Gastrocnemius medialis (tissue), 4 donors: ENCODE measurements around the gene KAZN. TPM values are rescaled to one million over a fixed set of nuclear protein-coding genes. Genes with fewer than 3 reads are reported as not detected.

Experiments
- ATAC-seq, 2 donors: fragments of 150-250 bp; one replicate each; pipeline ENCODE4 v1.9.1; 2016
- DNase-seq, 2 donors: peaks; one replicate each; pipeline ENCODE4 v3.0.0-alpha.2; 2019
- H3K27ac ChIP-seq, 4 donors: fragments of 200-600 bp; sonication (generic); 1 replicate in 1 of 4; 2 replicates in 3 of 4; pipeline ENCODE4 v1.5.1; 2016 to 2018; ENCODE audit warnings: mild to moderate bottlenecking in 2 of 4, moderate library complexity in 1 of 4
- H3K27me3 ChIP-seq, 3 donors: fragments of 200-600 bp; sonication (generic) in 2 of 3; 1 replicate in 1 of 3; 2 replicates in 2 of 3; pipeline versions ENCODE4 v1.5.1 to v1.6.0; 2016 to 2019; ENCODE audit warnings: mild to moderate bottlenecking in 1 of 3, moderate library complexity in 1 of 3
- H3K36me3 ChIP-seq, 2 donors: fragments of 200-600 bp; sonication (generic) in 1 of 2; one replicate each; pipeline ENCODE4 v1.5.1; 2017 to 2018
- H3K4me1 ChIP-seq, 2 donors: fragments of 200-600 bp; sonication (generic) in 1 of 2; one replicate each; pipeline ENCODE4 v1.5.1; 2016 to 2017; ENCODE audit warnings: mild to moderate bottlenecking in 2 of 2
- H3K4me3 ChIP-seq, 4 donors: fragments of 200-600 bp; sonication (generic) in 3 of 4; 1 replicate in 1 of 4; 2 replicates in 3 of 4; pipeline ENCODE4 v1.5.1; 2016 to 2019; ENCODE audit warnings: mild to moderate bottlenecking in 2 of 4
- H3K9me3 ChIP-seq, 3 donors: fragments of 200-600 bp; sonication (generic) in 2 of 3; 1 replicate in 1 of 3; 2 replicates in 2 of 3; pipeline ENCODE4 v1.5.1; 2016 to 2019
- CTCF ChIP-seq, 5 experiments: fragments of 450-650 bp in 3 of 5; fragments of 200-600 bp in 2 of 5; sonication (generic) in 2 of 5; IDR thresholded peaks in 4 of 5; conservative IDR thresholded peaks in 1 of 5; 1 replicate in 4 of 5; 2 replicates in 1 of 5; pipeline ENCODE4 v1.5.1; 2016 to 2019; ENCODE audit warnings: antibody characterized with exemption in 5 of 5, mild to moderate bottlenecking in 3 of 5, moderate library complexity in 3 of 5
- POLR2A ChIP-seq, 2 donors: fragments of 450-650 bp; IDR thresholded peaks; one replicate each; pipeline ENCODE4 v1.6.1; 2017; ENCODE audit warnings: antibody characterized with exemption in 2 of 2, mild to moderate bottlenecking in 2 of 2, moderate library complexity in 2 of 2
- in situ Hi-C, 4 donors: fragments of 200-750 bp; cut with MboI; loops; one replicate each; pipeline versions ENCODE4 v1.15.0 to v1.8.0; 2017; ENCODE audit warnings: low sequenced_read_pairs in 4 of 4
- intact Hi-C: fragments of 100-400 bp; cut with DNase I; formaldehyde crosslinking; loops from one replicate; pipeline ENCODE4 v1.15.1; 2023; ENCODE audit warnings: low total_unique reads
- total RNA-seq, 4 donors: library from RNA; depleted of rRNA; stranded (reverse); fragments of >200 nt; gene quantifications; one replicate each; pipeline versions ENCODE4 v1.1.0 to v1.2.3, GENCODE V29; 2016

Gene KAZN
- total RNA-seq, 4 donors from 2014 or later: 0.05 to 2.2 (median 1.00) TPM

- H3K36me3 ChIP-seq: no peaks in the 10 kb centered on the region
- DNase-seq: no peak
- ATAC-seq: no peak
- in situ Hi-C loops (no loop called here), intact Hi-C loops (no loop called here)
- no peak for TF ChIP-seq POLR2A (IDR thresholded peaks at IDR 0.05)
- no peak for TF ChIP-seq CTCF (IDR thresholded peaks at IDR 0.05 in 4 of 5, conservative IDR thresholded peaks at IDR 0.05 in 1 of 5)
- H3K4me1 ChIP-seq: no peaks in the 10 kb centered on the region
- H3K4me3 ChIP-seq: no peak overlapping the region
- peaks cover 0 to 5% (median 0%) of the 10 kb centered on the region in 3 donors for H3K9me3 ChIP-seq
- H3K27ac ChIP-seq: no peak overlapping the region
- H3K27me3 ChIP-seq: no peaks in the 10 kb centered on the region
These were observed 208.3 kb downstream of the KAZN start for GRCh38 chr1:14806772-14807171.

- H3K4me1 ChIP-seq: no peaks in the 10 kb centered on the region
These were observed 210.3 kb downstream of the KAZN start for GRCh38 chr1:14808768-14809167.

GRCh38 chr1:14809191-14809981, 210.9 kb downstream of the KAZN start:
- in situ Hi-C loops: no loop called here
- no peak for DNase-seq

More at GRCh38 chr1:14808768-14809167, 210.3 kb downstream of the KAZN start:
- in situ Hi-C loops (no loop called here), intact Hi-C loops (no loop called here)
- no peak overlapping the region for H3K4me3 ChIP-seq
- H3K27me3 ChIP-seq: no peaks in the 10 kb centered on the region
- ATAC-seq (no peak), DNase-seq (no peak)
- TF ChIP-seq CTCF (IDR thresholded peaks at IDR 0.05 in 4 of 5, conservative IDR thresholded peaks at IDR 0.05 in 1 of 5) (no peak), POLR2A (IDR thresholded peaks at IDR 0.05) (no peak)
- H3K36me3 ChIP-seq: no peaks in the 10 kb centered on the region
- H3K27ac ChIP-seq: no peak overlapping the region
- H3K9me3 ChIP-seq: peaks cover 0 to 5% (median 0%) of the 10 kb centered on the region in 3 donors

GRCh38 chr1:14810595-14811361, 212.3 kb downstream of the KAZN start:
- ATAC-seq: no peak
- H3K27ac ChIP-seq: no peak overlapping the region
- in situ Hi-C loops: no loop called here
- no peaks in the 10 kb centered on the region for H3K27me3 ChIP-seq
- H3K4me1 ChIP-seq: no peaks in the 10 kb centered on the region
- no peak for TF ChIP-seq CTCF (IDR thresholded peaks at IDR 0.05 in 4 of 5, conservative IDR thresholded peaks at IDR 0.05 in 1 of 5)
- no peak for TF ChIP-seq POLR2A (IDR thresholded peaks at IDR 0.05)
- DNase-seq: no peak
- no peaks in the 10 kb centered on the region for H3K36me3 ChIP-seq
- no peak overlapping the region for H3K4me3 ChIP-seq
- peaks cover 0 to 5% (median 0%) of the 10 kb centered on the region in 3 donors for H3K9me3 ChIP-seq
- intact Hi-C loops: no loop called here

More at GRCh38 chr1:14809191-14809981, 210.9 kb downstream of the KAZN start:
- ATAC-seq: no peak
- intact Hi-C loops: no loop called here
- Histone ChIP-seq H3K27me3 (no peaks in the 10 kb centered on the region), H3K4me1 (no peaks in the 10 kb centered on the region), H3K9me3 (peaks cover 0 to 5% (median 0%) of the 10 kb centered on the region in 3 donors), H3K27ac (no peak overlapping the region), H3K36me3 (no peaks in the 10 kb centered on the region), H3K4me3 (no peak overlapping the region)
- TF ChIP-seq POLR2A (IDR thresholded peaks at IDR 0.05) (no peak), CTCF (IDR thresholded peaks at IDR 0.05 in 4 of 5, conservative IDR thresholded peaks at IDR 0.05 in 1 of 5) (no peak)
